ENCODE data around the gene MAEA.

Gene MAEA

GRCh38 chr4:1251773-1252066 lies 38.0 kb upstream of the MAEA start:
- peaks cover 14% of the 10 kb centered on the region for H3K36me3 ChIP-seq (ENCODE audit: insufficient read depth, low read length)
- no peak overlapping the region for H3K4me3 ChIP-seq (ENCODE audit: low read length)
- 97% methylated on average over 11 of the region's 11 CpGs for WGBS
- peaks cover 7% of the 10 kb centered on the region; the same call in 1 of the 2 replicates for H3K4me1 ChIP-seq (ENCODE audit: insufficient read depth, low read length)
- H3K27ac ChIP-seq (ENCODE audit: low read depth, low read length), result no peak overlapping the region
- peaks cover 52% of the 10 kb centered on the region for H3K9me3 ChIP-seq (ENCODE audit: insufficient read depth, low read depth, low read length)
- H3K9ac ChIP-seq (ENCODE audit: low read depth, low read length), result no peak overlapping the region
- no peaks in the 10 kb centered on the region for H3K27me3 ChIP-seq (ENCODE audit: insufficient read depth, low read length)

DNA sequence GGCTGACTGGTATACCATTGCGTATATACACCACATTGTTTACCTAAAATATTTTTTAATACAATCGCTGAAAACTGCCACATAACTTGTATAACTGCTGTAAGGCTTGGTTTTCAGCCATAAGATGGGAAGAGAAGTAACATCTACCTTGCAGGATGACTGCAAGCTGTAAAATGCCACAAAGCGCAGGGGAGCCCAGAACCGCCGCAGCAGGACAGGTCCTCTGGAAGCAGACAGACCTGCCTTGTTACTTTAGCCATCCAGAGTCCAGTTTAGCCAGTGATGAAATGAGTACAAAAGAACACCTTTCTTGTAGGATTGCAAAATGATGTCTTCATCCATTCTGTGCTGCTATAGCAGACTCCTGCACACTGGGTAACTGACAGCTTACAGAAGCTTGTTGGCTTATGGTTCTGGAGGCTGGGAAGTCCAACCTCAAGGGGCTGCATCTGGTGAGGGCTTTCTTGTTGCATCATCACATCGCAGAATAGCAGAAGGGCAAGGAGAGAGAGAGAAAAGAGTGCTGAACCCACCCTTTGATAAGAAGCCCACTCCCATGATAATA lies 36.7 kb upstream of the MAEA start:
- peaks cover 65% of the 10 kb centered on the region for H3K9me3 ChIP-seq (ENCODE audit: insufficient read depth, low read depth, low read length)
- H3K36me3 ChIP-seq (ENCODE audit: insufficient read depth, low read length), result peaks cover 14% of the 10 kb centered on the region
- no peaks in the 10 kb centered on the region for H3K27me3 ChIP-seq (ENCODE audit: insufficient read depth, low read length)
- H3K4me1 ChIP-seq (ENCODE audit: insufficient read depth, low read length), result no peaks in the 10 kb centered on the region
- no peak overlapping the region for H3K9ac ChIP-seq (ENCODE audit: low read depth, low read length)
- no peak overlapping the region for H3K4me3 ChIP-seq (ENCODE audit: low read length)
- 100% methylated on average over 6 of the region's 6 CpGs for WGBS
- no peak overlapping the region for H3K27ac ChIP-seq (ENCODE audit: low read depth, low read length)

DNA sequence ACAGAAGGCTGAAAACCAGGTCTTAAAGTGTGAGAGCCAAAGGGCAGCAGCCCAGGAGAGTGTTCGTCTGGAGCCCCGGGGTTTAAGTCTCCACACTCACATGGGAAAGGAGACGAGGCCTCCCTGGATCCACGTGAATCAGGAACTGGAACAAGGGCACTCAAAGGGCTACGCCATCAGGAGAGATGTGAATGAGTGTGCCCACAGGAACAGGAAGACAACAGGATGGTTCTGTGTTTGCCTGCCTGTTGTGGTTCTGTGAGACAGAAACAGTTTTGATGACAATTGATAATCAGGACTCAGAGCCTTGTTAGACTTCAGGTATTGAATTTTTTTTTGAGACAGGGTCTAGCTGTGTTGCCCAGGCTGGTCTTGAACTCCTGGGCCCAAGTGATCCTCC lies 35.9 kb upstream of the MAEA start:
- no peak overlapping the region for H3K9ac ChIP-seq (ENCODE audit: low read depth, low read length)
- no peaks in the 10 kb centered on the region for H3K27me3 ChIP-seq (ENCODE audit: insufficient read depth, low read length)
- peaks cover 67% of the 10 kb centered on the region for H3K9me3 ChIP-seq (ENCODE audit: insufficient read depth, low read depth, low read length)
- no peak overlapping the region for H3K27ac ChIP-seq (ENCODE audit: low read depth, low read length)
- WGBS, result 84% methylated on average over 5 of the region's 5 CpGs
- H3K4me3 ChIP-seq (ENCODE audit: low read length), result no peak overlapping the region
- H3K4me1 ChIP-seq (ENCODE audit: insufficient read depth, low read length), result no peaks in the 10 kb centered on the region
- H3K36me3 ChIP-seq (ENCODE audit: insufficient read depth, low read length), result peaks cover 14% of the 10 kb centered on the region

- Histone ChIP-seq H3K27ac (ENCODE audit: low read depth, low read length) (no peak overlapping the region), H3K4me1 (ENCODE audit: insufficient read depth, low read length) (no peaks in the 10 kb centered on the region), H3K27me3 (ENCODE audit: insufficient read depth, low read length) (no peaks in the 10 kb centered on the region), H3K36me3 (ENCODE audit: insufficient read depth, low read length) (peaks cover 14% of the 10 kb centered on the region), H3K9ac (ENCODE audit: low read depth, low read length) (no peak overlapping the region), H3K4me3 (ENCODE audit: low read length) (no peak overlapping the region), H3K9me3 (ENCODE audit: insufficient read depth, low read depth, low read length) (peaks cover 67% of the 10 kb centered on the region)
- WGBS, result 87% methylated on average over 4 of the region's 4 CpGs
These were observed 34.5 kb upstream of the MAEA start for GRCh38 chr4:1255151-1255550.

DNA sequence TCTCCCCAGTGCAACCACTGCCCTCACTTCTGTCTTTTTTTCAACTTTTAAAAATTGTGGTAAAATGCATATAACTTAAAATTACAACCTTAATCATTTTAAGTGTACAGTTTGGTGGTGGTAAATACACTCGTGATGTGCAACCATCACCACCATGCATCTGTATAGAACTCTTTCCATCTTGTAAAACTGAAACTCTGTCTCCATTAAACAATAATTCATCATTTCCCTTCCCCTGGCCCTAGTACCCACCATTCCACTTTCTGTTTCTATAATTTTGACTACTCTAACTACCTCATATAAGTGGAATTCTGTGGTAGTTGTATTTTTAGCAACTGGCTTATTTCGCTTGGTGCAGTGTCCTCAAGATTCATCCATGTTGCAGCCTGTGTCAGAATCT lies 34.0 kb upstream of the MAEA start:
- H3K27me3 ChIP-seq (ENCODE audit: insufficient read depth, low read length), result no peaks in the 10 kb centered on the region
- peaks cover 12% of the 10 kb centered on the region for H3K36me3 ChIP-seq (ENCODE audit: insufficient read depth, low read length)
- H3K4me3 ChIP-seq (ENCODE audit: low read length), result no peak overlapping the region
- H3K9ac ChIP-seq (ENCODE audit: low read depth, low read length), result no peak overlapping the region
- no peaks in the 10 kb centered on the region for H3K4me1 ChIP-seq (ENCODE audit: insufficient read depth, low read length)
- whole genome bisulfite sequencing, result 100% methylated on average over 2 of the region's 2 CpGs
- H3K27ac ChIP-seq (ENCODE audit: low read depth, low read length), result no peak overlapping the region
- peaks cover 67% of the 10 kb centered on the region for H3K9me3 ChIP-seq (ENCODE audit: insufficient read depth, low read depth, low read length)

DNA sequence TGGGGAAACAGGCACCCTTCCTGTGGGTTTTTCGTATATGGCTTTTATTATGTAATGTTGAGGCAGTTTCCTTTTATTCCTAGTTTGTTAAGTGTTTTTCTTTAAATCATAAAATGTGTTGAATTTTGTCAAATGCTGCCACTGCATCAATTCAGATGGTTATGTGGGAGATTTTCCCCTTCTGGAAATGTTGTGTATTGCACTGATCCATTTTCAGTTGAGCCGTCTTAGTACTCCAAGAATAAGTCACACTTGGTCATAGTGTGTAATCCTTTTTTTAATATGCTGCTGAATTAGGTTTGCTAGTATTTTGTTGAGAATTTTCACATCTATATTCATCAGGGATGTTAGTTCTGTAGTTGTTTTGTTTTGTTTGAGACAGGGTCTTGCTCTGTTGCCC lies 31.2 kb upstream of the MAEA start:
- H3K9me3 ChIP-seq (ENCODE audit: insufficient read depth, low read depth, low read length), result peaks cover 41% of the 10 kb centered on the region
- no peaks in the 10 kb centered on the region for H3K36me3 ChIP-seq (ENCODE audit: insufficient read depth, low read length)
- 83% methylated on average over 1 of the region's 2 CpGs for WGBS
- H3K27ac ChIP-seq (ENCODE audit: low read depth, low read length), result no peak overlapping the region
- no peak overlapping the region for H3K9ac ChIP-seq (ENCODE audit: low read depth, low read length)
- no peaks in the 10 kb centered on the region for H3K27me3 ChIP-seq (ENCODE audit: insufficient read depth, low read length)
- H3K4me1 ChIP-seq (ENCODE audit: insufficient read depth, low read length), result no peaks in the 10 kb centered on the region
- no peak overlapping the region for H3K4me3 ChIP-seq (ENCODE audit: low read length)

DNA sequence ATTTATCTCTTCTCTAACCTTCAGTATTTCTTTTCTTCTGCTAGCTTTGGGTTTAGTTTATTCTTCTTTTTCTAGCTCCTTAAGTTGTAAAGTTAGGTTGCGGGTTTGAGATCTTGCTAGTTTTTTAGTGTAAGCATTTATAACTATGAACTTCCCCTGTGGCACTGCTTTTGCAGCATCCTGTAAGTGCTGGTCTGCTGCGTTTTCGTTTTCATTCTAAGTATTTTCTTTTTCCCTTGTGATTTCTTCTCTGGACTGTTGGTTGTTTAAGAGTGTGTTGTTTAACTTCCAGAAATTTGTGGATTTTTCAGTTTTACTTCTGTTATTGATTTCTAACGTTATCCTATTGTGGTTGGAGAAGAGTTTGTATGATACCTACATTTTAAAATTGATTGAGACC lies 29.7 kb upstream of the MAEA start:
- peaks cover 25% of the 10 kb centered on the region for H3K9me3 ChIP-seq (ENCODE audit: insufficient read depth, low read depth, low read length)
- H3K9ac ChIP-seq (ENCODE audit: low read depth, low read length), result no peak overlapping the region
- H3K4me3 ChIP-seq (ENCODE audit: low read length), result no peak overlapping the region
- no peaks in the 10 kb centered on the region for H3K36me3 ChIP-seq (ENCODE audit: insufficient read depth, low read length)
- H3K4me1 ChIP-seq (ENCODE audit: insufficient read depth, low read length), result no peaks in the 10 kb centered on the region
- no peaks in the 10 kb centered on the region for H3K27me3 ChIP-seq (ENCODE audit: insufficient read depth, low read length)
- WGBS, result 91% methylated on average over 4 of the region's 4 CpGs
- no peak overlapping the region for H3K27ac ChIP-seq (ENCODE audit: low read depth, low read length)

GRCh38 chr4:1260418-1261106 lies 29.1 kb upstream of the MAEA start:
- WGBS, result 92% methylated on average over 24 of the region's 24 CpGs
- Histone ChIP-seq H3K9ac (ENCODE audit: low read depth, low read length) (no peak overlapping the region), H3K4me3 (ENCODE audit: low read length) (no peak overlapping the region), H3K27me3 (ENCODE audit: insufficient read depth, low read length) (no peaks in the 10 kb centered on the region), H3K4me1 (ENCODE audit: insufficient read depth, low read length) (no peaks in the 10 kb centered on the region), H3K27ac (ENCODE audit: low read depth, low read length) (no peak overlapping the region), H3K36me3 (ENCODE audit: insufficient read depth, low read length) (no peaks in the 10 kb centered on the region), H3K9me3 (ENCODE audit: insufficient read depth, low read depth, low read length) (peaks cover 20% of the 10 kb centered on the region)

GRCh38 chr4:1261107-1261928 lies 28.4 kb upstream of the MAEA start:
- Histone ChIP-seq H3K9ac (ENCODE audit: low read depth, low read length) (no peak overlapping the region), H3K9me3 (ENCODE audit: insufficient read depth, low read depth, low read length) (peaks cover 22% of the 10 kb centered on the region), H3K36me3 (ENCODE audit: insufficient read depth, low read length) (no peaks in the 10 kb centered on the region), H3K27me3 (ENCODE audit: insufficient read depth, low read length) (no peaks in the 10 kb centered on the region), H3K4me3 (ENCODE audit: low read length) (no peak overlapping the region), H3K27ac (ENCODE audit: low read depth, low read length) (no peak overlapping the region), H3K4me1 (ENCODE audit: insufficient read depth, low read length) (no peaks in the 10 kb centered on the region)
- 89% methylated on average over 21 of the region's 21 CpGs for WGBS

GRCh38 chr4:1264942-1265341 lies 24.7 kb upstream of the MAEA start:
- Histone ChIP-seq H3K27ac (ENCODE audit: low read depth, low read length) (no peak overlapping the region), H3K4me3 (ENCODE audit: low read length) (no peak overlapping the region), H3K9me3 (ENCODE audit: insufficient read depth, low read depth, low read length) (peaks cover 14% of the 10 kb centered on the region), H3K4me1 (ENCODE audit: insufficient read depth, low read length) (no peaks in the 10 kb centered on the region), H3K9ac (ENCODE audit: low read depth, low read length) (no peak overlapping the region), H3K36me3 (ENCODE audit: insufficient read depth, low read length) (no peaks in the 10 kb centered on the region), H3K27me3 (ENCODE audit: insufficient read depth, low read length) (no peaks in the 10 kb centered on the region)
- WGBS, result 90% methylated on average over 3 of the region's 3 CpGs

GRCh38 chr4:1265351-1265750 lies 24.3 kb upstream of the MAEA start:
- Histone ChIP-seq H3K27me3 (ENCODE audit: insufficient read depth, low read length) (no peaks in the 10 kb centered on the region), H3K27ac (ENCODE audit: low read depth, low read length) (no peak overlapping the region), H3K4me3 (ENCODE audit: low read length) (no peak overlapping the region), H3K9me3 (ENCODE audit: insufficient read depth, low read depth, low read length) (peaks cover 14% of the 10 kb centered on the region), H3K4me1 (ENCODE audit: insufficient read depth, low read length) (no peaks in the 10 kb centered on the region), H3K9ac (ENCODE audit: low read depth, low read length) (no peak overlapping the region), H3K36me3 (ENCODE audit: insufficient read depth, low read length) (no peaks in the 10 kb centered on the region)
- 94% methylated on average over 11 of the region's 11 CpGs for WGBS

Data from HUES64 (cell line).